Right renal cortex interstitium (tissue), 3 donors: ENCODE data around the gene GGACT. TPM values are rescaled to one million over a fixed set of nuclear protein-coding genes. Genes with fewer than 3 reads are reported as not detected.

ENCODE experiments used
- DNase-seq, 3 donors: peaks; one replicate each; pipeline ENCODE4 v3.0.0-alpha.2; 2013; ENCODE audit warnings: low read depth in 3 of 3, low spot score in 2 of 3
- polyA plus RNA-seq, 3 donors: library from polyadenylated mRNA; unstranded; fragments of 120-200 nt; gene quantifications; one replicate each; pipeline ENCODE4 v1.2.1, GENCODE V29; 2013; ENCODE audit not compliant: insufficient read length in 3 of 3

GGACT gene
- polyA plus RNA-seq, 3 donors = 4.6 to 7.4 (median 5.0) TPM

DNA sequence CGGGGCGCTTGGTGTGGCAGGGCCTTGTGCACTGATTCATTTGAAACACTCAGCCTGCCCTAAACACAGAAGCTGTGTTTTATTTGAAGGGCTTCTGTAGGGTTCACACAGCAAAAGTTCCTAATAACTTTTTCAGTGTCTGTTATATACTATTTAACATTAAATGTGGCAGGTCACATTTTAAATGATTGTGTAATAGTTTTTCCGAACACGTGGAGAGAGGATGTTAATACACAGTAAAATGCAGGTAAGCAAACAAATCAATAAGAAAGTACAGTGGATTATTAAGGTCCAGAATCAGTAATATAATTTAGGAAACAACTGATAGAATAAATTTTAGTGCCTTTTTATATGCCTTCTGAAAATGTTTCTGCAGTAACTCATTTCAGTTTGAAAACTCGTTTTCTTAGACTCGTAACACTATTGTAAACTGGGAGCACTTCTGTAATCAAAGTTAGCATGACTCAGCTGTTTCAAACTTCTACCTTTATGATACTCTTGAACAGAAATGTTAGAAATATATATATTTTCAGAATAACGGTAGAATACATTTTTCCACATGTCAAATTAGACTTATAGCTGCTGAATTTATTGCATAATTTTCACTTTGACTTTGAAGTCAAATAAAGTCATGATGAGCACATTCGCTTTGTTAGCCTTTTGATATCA is 70.1 kb downstream of the GGACT start:
- DNase-seq = no peak

DNA sequence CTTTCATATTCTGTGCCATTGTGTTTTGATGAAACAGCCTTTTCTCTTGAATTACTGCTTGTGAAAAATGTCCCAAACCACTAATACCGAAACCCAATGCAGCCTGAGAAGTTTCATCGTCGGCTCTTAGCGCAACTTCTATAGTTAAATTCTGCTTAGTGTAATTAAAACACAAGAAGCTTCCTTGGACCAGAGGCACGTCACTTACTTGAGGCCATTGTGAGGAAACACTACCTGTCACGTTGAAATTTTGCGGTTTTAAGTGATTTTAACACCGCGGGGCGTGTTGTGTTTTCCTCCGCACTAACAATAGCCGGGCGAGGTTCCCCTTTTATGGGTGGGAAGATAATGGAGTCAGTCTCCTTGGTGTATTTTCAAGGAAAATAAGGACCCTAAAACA is 70.9 kb downstream of the GGACT start:
- no peak for DNase-seq

DNA sequence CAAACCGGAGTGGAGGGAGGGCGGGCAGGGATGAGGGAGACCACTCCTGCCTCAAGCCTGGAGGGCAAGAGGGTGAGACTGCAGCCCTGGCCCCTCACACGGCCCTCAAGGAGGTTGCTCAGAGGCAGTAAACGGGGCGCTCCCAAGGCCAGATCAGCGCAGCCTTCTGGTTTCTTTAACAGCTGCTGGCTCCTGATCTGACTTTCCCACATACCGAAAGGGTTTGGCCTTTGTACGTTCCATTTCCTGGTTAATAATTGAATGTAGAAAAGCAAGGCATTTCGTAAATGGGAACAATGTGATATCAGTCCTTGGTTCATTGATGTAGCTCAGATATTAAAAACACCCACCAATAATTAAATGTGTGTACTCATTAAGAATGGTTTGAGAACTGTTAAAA is 71.5 kb downstream of the GGACT start:
- no peak for DNase-seq

DNA sequence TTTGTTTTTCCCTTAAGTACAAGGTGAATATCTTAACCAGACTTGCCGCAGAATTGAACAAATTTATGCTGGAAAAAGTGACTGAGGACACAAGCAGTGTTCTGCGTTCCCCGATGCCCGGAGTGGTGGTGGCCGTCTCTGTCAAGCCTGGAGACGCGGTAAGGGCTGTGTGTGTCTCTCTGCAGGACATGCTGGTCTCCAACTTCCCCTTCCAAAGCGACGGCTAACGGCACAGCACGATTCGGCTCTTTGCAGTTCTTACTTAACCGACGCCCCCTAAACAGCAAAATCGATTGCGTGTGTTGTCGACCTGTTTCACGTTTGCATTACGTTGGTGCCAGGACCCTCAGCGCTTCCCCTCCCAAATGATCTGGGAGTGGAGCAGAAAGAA is 73.2 kb downstream of the GGACT start:
- DNase-seq = no peak

DNA sequence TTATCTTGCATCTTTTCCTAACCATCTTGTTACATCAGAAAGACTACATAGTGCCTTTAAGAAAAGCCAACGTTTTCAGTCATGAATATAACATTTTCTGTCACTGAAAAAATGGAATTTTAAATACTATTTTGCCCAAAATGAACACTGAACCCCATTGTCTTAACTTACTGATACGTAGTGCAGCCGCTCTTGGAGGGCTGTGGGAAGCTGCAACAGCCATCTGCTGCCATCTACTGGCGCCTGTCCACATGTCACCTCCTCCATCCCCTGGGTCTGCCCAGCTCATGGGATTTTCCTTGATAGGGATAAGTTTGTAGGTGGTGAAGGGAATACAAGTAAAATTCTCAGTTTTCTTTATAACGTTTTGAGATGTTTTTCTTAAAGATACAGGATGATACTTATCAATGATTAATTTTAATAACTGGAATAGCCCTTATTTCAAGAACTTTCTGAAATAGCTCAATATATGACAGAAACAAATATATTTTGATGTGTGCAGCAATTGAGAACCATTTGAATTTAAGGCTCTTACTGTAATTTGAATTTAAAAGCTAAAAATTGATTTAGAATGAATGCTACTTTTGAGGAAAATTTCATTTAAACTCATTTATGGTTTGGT is 73.7 kb downstream of the GGACT start:
- no peak for DNase-seq

DNA sequence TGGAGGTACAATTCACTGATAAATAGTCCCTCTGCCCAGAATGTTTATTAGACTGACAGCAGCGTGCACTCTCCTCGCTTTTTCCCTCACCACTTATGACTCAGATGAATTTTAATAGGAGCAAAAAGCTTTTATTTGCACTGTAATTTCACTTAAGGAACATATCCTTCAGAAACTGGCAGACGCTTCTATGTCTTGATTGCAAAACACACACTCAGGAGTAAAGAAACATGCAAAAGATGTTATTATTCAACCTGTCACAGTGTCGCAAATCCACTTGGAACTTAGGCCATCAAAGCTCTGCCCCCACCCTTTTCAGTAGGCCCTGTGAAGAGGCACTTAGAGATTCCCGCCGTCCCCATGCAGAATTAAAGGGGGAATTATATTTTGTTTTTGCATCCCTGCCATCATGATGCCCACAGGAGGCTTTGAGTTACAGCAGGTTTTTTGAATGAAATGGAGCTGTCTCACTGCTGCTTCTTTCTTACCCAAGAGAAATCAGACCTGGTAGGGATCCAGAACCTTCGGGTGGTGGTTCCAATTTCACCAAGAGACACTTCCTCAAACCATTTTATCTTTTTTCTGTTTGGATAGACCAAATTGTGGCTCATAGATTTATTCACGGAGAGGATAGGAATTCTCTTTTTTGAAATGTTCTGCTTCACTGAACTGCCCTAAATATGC is 74.5 kb downstream of the GGACT start:
- no peak for DNase-seq

DNA sequence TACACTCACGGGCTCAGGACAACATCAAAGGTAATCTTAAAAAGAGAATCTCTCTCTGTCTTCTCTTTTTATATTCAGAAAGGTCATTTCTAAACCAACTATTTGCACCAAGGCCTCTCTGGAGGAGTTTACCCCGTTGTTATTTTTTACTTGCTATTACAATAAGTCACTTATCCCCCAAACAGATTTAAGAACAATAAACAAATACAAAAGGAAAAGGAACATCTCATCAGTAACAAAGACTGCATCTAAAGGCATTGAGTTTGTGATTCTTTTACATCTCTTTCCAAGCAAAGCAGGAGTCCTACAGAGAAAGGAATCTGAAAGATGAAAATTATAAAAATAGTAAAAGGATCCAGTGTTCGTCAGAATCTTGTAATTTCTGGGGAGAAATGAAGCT is 75.4 kb downstream of the GGACT start:
- no peak for DNase-seq

DNA sequence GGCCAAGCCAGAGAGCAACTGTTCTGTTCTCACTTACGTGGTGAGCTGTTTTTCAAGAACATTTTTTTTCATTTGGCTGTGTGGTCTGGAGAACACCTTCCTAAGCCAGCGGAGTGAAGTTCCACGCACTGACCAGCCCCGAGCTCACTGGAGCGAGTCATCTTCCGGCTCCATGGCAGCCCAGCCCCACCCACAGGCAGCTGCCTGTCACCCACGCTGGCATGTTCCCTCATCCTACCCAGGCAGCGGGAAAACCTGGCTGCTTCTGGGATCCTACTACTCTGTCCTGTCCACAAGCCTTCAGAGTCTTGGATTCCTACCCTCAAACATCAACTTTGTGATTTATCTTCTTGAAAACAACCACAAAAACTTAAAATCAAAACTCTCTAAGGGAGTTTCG is 76.2 kb downstream of the GGACT start:
- DNase-seq = no peak

DNA sequence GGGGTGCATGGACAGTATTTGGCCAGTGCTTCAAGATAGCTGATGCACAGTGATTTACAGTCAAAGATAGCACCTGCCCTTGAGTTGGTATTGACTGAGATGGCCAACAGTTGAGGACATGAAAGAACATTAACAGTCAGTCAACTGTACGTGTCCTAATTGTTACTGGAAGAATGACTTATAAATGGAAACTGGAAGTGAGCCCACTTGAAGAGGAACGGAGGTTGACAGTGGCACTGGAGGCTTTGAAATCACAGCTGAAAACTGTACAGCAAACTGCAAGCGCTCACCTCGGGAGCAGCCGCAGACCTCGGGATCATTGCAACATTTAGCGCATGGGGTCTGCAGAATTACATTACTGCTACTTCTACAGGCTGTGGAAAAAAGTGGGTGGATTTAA is 77.1 kb downstream of the GGACT start:
- DNase-seq = no peak

DNA sequence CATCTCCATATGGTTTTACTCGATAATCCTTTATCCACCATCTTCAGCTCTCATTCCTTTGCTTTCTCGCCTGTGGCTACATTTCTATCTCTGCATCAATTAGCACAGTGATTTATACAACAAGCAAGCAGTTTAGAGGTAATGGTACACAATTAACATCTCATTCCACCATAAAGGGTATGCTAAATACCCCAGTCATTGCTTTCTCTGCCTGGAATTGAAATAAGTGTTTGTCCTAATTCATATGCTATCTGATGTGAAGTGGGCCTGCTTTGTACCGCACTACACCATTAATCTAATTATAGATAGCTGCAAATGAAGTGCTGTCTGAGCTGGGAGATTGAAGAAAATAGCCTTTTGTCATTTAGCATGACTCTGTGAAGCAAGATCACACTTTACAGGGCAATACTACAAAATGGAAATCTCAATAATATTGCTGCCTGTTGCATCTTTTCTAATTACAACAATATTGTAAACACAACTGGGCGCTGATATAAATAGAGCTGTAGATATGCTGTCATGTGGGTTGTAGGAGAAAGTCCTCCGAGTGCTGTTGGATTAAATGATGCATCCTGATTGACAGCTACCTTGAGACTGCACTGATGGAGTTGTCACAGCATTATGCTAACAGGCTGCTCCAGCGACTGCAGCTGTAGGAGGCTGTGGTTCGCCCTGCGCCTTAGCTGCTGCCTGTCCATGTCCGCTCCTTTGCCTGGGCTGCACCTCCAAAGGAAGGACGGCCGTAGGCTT is 78.2 kb downstream of the GGACT start:
- DNase-seq = no peak

DNA sequence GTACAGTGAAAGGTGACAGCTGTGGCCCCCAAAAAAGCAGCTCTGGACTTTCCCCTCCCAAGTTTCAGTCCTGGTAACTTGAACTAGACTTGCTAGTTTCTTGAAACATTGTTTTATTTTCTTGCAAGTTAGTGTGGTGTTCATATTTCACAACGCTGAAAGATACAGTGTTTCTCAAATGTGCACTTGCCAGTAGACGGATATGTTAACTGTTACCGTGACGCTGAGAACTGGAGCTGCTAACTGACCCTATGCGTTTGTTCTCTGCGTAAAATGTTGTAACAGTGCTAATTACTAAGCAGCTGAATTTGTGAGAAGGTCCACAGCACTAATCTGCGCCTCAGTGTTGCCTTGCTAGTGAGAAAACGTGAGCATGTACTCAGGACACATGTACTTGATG is 79.6 kb downstream of the GGACT start:
- no peak for DNase-seq

DNA sequence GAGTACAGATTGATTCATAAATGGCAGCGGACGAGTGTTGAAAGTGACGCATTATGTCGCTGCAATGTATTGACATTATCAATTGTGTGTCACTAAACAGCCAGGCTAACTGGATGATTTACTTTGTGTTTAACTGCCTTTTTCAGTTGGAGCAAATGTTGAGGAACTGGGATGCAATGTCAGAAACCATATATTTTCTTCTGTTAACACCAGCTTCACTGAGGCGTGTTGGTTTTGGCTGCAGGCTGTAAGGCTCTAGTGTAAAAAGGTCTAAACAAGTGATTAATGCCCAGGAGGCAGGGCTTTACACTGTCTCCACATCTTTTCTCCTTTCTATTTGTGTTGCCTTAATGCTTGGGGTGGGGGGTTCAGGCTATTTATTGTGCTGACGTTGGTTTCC is 80.1 kb downstream of the GGACT start:
- no peak for DNase-seq

DNA sequence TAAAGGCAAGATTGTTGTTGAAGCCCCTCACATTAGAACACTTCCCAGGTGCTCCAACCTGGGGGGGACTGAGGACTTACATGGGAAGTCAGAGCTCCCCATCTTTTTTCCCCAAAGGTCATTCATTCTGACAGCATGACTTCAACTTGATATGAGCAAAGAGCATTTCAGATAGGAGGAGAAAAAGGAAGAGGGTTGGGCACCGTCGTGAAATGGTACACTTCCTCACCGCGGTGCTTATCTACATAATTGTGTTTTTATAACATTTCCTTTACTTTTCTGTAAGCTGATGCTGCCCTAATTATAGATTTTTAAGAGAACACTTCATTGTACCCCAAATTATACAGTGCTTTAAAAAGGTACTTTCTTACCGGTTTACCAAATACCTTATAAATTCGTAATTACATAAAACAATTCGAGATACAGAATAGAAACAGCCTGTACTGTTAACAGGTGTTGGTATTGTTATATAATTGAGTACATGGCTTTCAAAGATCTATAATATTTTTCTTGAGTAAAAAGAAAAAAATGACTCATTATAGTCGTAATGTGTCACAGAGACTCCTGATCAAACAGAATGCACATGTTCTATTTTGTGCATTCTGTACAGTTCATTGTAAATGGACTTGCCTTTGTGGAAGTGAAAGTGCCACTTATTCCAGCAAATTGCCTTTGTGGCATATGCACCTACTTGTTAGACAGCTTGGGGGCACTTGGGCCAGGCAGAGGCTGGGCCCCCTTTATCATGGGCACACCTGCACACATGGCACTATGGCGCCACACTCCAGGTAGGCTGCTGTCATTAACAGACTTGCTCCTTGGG is 81.8 kb downstream of the GGACT start:
- DNase-seq = no peak

DNA sequence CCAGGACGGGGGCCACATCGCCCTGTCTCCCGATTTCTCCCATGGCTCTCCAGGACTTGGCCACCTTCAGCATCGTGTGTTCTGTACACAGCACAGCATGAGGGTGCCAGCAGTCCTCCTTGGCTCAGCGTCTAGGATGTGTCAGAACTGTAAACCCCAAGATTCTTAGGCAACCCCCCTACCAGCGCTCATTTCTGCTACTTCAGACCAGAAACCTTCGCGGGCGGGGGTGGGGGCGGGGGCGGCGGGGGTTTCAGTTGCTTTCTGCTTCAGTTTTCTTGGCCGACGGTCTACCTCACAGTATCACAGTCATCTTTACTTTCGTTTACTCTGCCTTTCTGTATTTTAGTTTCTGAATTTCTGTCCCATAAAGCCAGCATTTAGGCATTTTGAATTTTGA is 82.4 kb downstream of the GGACT start:
- DNase-seq = no peak

DNA sequence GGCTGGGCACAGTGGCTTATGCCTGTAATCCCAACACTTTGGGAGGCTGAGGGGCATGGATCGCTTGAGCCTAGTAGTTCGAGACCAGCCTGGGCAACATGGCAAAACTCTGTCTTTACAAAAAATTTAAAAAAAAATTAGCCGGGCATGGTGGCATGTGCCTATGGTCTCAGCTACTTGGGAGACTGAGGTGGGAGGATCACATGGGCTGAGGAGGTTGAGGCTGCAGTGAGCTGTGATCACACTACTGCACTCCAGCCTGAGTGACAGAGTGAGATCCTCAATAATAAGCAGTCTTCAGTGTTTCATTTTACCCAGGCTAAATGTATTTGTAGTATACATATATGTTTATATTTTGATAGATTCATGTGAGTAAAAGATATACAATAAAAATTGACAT is 85.0 kb downstream of the GGACT start:
- DNase-seq = no peak

DNA sequence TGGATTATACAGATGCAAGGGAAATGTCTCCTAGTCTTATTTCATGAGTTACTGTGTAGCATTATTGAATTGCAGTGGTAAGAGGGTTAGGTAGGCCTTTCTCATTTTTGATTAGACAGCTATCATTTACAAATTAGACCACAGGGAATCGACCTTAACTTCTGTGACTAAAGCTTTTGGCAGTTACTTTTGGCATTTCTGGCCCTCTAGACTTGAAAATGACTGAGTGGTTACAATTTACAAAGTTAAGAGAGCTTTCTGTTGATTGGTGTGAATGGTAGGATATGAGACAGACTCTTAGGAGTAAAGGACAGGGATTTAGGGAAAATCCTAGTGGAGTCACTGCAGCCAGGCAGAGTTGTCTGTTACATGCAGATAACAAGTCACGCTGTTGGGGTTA is 86.1 kb downstream of the GGACT start:
- DNase-seq = no peak

DNA sequence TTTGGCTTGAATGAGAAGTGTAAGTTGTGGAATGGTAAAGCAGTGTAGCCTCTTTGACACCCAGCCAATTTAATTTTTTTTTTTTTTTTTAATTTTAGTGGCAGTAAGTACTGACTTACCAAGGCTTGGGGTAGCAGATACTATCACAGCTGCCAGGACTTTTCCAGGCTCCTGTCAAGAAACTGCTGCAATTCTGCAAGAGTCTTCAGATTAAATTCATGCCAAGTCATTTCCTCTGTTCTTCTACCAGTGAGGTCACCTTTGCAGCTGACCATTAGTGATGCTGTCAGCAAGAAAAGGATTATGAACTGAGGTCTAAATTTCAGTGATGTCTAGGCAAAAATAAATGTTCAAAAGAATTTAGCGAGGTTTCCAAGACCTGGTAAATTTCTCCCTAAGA is 91.2 kb downstream of the GGACT start:
- DNase-seq = no peak

DNA sequence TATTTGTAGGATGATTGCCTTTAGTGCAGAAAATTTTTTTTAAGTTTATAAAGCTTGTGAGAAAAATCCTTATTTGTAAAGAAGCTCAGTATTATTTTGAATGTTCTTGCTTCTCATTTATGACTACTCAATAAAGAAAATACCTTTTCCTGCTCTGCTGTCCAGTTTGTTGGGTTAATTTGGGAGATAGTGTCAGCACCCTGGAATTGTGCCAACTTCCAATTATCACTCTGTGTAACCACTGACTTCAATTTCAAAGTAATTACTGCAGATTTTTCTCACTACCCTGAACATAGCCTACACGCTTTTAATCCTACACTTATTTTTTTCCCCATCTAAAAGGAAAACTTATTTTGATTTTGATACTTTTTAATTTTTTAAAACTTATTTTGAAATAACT is 93.1 kb downstream of the GGACT start:
- no peak for DNase-seq

DNA sequence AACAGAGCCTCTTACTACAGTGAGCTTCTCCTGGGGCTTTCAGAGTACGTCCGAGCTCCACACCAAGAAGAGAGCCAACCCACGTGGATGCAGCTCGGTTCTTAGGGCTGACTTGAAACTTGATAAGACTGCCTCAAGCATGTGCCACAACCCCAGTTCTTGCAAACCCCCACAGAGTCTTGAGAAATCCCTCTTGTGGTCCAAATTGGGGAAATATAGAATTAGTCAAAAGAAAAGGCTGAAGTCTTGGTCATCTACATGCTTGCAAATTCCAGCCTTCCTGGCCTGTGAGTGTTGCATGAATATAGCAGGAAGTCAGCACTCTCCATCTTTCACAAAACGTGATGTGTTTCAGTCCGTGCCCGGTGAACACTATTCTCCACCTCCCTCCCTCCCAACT is 95.2 kb downstream of the GGACT start:
- DNase-seq = no peak

DNA sequence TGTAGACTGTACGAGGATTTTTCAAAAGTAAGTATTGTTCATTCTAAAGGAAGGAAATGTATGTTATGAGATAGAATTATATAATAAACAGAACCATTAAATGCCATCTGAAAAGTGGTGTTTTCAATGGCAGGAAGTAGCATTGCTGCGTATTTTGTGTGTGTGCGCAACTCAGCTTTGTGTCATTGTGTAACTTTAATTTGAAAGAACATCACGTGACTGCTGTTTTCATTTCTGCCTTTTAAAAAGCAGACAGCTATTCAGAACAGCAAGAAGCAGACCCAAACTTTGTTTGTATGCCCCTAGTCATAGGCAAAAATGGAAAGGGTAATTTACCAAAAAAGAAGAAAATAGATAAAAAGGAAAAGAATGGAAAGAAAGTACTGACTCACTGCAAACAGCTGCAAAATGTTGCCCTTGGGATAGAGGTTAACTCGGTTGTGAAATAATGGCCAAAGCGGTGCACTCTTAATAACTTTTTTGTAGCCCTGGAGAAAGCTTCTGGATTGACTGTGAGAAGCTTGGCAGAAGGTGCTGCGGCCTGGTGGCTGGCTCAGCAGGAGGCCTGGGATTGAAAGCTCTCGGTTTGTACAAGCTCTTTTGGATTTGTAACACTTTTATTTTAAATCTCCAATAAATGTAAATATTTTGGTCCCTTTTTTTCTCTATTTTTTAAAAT is 97.3 kb downstream of the GGACT start:
- no peak for DNase-seq
